HG02885 (cell line): ENCODE results near the gene MFAP2.

Source experiments
- ATAC-seq: cut with Tn5 transposase; IDR thresholded peaks from one replicate; pipeline ENCODE4 v1.9.1; 2021; ENCODE audit warnings: mild to moderate bottlenecking; ENCODE audit not compliant: unreplicated experiment, poor library complexity

The MFAP2 gene, protein sequence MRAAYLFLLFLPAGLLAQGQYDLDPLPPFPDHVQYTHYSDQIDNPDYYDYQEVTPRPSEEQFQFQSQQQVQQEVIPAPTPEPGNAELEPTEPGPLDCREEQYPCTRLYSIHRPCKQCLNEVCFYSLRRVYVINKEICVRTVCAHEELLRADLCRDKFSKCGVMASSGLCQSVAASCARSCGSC

GRCh38 chr1:16980473-16981268 is at the start of gene MFAP2:
MFAP2 (minus strand) TSS chr1:16980620; CDS start chr1:16978273, 2,347 bp downstream.
- no peak for ATAC-seq

DNA sequence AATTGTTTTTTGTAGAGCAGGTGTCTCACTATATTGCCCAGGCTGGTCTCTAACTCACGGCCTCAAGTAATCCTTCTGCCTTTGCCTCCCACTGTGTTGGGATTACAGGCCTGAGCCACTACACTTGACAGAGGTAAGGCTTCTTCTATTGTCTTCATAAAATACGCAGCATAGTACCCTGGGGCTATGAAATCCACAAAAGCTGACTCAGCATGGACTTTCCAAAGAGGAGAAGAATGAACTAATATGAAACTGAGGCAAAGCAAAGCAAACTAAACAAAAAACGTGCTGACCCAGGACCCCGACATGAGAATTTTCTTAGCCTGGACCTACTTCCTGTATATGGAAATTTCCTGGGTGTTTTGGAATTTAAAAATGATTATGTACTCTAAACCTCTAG is 49.8 kb upstream of the MFAP2 start:
- no peak for ATAC-seq

DNA sequence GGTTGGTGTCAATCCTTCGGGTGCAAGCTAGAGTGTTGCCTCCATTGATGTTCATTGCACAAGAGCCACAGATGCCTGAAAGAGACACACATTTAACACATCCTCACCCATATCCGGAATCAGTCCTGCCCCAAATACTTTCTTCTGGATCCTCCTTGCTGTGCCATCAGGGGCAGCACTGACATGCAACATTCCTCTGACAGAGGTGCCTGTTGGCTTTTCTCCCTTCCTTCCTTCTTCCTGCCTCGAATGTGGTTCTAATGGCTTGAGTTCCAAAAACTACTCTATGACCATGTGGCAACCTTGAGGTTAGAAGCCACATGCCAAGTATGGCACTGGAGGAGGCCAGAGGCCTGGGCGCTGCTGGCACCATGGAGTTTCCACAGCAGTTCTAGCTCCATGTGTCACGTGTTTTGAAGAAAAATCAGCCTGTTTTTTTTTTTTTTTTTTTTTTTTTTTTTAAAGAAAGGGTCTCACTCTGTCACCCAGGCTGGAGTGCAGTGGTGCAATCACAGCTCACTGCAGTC is 48.3 kb upstream of the MFAP2 start:
- ATAC-seq, result no peak

- no peak for ATAC-seq
Measured at GRCh38 chr1:17027900-17028299, 47.5 kb upstream of the MFAP2 start.

DNA sequence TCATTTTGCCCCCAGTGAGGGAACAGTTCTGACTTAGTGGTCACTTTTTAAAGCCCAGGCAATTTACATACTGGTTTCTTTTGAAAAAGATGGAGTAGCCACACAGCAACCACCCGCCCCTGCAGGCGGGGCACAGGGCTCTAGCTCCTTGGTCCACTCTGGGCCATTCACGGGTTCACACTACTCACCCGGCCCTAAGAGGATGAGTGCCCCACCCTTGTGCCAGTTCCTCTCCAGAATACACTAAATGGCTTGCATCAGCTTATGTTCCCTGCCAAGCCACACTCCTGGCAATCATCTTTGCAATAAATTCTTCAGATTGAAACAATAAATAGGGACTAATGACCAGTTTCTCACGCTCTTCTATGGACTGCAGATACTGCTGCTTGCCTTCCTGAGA is 47.0 kb upstream of the MFAP2 start:
- no peak for ATAC-seq

DNA sequence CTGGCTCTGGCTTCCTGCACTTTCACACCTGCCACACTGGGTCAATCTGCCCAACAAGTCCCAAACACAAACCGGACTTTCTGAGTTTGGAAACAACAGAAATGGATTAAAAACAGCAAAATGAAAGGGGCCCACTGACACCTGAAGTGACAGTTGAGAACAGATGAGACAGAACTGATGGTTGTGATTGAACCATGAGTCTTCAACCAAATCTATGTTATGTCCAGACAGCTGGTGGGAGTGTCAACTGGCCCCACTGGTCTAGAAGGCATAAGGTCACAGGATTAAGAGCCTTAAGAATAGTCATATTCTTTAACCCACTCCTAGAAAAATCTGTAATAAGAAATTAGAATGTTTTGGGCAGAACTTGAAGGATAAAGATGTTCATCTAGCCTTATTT is 44.3 kb upstream of the MFAP2 start:
- ATAC-seq, result no peak

GRCh38 chr1:17023573-17023972 is 43.2 kb upstream of the MFAP2 start:
- ATAC-seq, result no peak

DNA sequence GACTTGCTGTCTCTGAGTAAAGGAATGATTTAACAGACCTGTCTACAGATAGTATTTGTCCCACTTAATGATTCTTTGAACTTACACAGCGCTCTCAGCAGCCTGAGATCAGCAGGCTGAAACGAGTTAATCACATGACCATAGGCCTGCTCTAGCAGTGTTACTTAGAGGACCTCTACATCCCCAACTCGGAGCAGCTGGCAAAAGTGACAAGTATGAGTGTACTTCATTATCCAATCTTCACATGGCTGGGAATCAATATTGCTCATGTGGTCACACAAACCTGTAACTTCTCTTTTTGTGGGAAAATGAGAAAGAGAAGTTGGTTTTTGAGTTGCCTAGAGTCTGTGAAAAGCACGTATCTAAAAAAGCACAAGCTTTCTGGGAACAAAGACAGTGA is 42.7 kb upstream of the MFAP2 start:
- ATAC-seq, result no peak

DNA sequence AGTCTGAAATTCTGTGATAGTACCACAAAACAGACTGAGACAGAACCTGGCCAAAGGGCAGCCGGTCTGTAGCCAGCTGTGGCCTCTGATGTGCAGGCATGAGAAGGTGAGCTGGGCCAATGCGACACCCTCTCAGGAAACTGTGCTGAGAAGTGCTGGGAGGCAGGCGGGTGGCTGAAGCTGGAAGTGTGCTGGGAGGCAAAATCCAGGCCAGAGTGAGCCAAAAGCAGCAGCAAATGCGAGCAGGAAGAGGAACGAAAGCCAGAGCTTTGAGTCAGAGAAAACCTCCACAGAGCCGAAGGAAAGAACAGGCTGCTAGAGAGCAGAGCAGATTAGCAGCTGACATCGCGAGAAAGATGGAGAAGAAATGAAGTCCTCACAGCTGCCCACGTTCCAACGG is 41.5 kb upstream of the MFAP2 start:
- ATAC-seq, result no peak

- no peak for ATAC-seq
Measured at GRCh38 chr1:17020502-17020901, 40.1 kb upstream of the MFAP2 start.

GRCh38 chr1:17018849-17019248 is 38.4 kb upstream of the MFAP2 start:
- ATAC-seq, result no peak

GRCh38 chr1:17017435-17017834 is 37.0 kb upstream of the MFAP2 start:
- no peak for ATAC-seq

DNA sequence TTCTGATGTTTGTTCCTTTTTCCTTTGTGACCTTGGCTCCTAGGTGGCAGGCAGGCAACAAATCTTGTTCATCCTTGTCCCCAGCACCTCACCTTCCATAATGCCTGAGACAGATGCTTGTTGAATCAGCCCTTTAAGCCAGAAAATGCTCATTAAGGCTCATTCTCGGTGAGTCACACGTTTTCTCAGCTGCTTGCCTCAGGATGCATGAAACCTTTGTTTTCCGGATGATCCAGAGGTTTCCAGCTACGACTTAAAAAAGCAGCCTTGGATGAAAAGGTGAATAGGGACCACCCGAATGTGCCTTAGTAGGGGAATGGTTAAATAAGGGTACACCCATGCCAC is 35.9 kb upstream of the MFAP2 start:
- no peak for ATAC-seq

GRCh38 chr1:17014671-17015567 is 34.5 kb upstream of the MFAP2 start:
- no peak for ATAC-seq

DNA sequence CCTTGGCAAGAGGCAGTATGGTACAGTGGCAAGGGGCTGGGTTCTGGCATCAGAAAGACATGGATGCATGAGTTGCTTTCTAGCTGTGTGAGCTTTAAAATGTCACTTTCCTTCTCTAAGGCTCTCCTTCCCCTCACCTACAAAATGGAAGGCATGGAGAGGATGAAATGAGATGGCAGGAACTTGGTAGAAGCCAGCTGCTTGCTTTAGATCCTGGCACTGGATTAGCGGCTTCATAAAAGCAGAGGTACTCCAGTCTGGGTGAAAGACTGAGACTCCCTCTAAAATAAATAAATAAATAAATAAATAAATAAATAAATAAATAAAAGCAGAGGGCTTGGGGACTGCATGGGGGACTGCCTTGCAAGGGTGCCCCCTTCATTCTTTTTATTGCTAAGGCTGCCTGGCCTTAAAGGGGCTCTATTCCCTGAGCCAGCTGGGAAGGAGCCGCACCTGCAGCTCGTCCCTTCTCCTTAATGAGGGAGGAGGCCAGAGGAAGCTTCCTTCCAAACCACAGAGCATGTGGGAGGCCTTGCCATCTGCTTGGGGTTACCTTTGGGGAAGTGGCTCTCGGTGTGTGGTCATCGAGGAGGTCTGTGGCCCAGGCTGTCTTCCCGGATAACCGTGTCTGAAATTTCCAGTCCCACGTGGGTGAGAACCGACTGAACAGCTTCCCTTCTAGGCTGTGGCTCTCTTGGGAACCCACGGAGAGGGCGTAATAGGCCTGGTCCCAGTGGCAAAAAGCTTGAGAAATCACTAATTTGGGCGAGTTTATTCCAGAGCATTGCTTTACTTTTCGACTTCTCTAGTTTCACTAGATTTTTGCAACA is 33.3 kb upstream of the MFAP2 start:
- ATAC-seq, result no peak

DNA sequence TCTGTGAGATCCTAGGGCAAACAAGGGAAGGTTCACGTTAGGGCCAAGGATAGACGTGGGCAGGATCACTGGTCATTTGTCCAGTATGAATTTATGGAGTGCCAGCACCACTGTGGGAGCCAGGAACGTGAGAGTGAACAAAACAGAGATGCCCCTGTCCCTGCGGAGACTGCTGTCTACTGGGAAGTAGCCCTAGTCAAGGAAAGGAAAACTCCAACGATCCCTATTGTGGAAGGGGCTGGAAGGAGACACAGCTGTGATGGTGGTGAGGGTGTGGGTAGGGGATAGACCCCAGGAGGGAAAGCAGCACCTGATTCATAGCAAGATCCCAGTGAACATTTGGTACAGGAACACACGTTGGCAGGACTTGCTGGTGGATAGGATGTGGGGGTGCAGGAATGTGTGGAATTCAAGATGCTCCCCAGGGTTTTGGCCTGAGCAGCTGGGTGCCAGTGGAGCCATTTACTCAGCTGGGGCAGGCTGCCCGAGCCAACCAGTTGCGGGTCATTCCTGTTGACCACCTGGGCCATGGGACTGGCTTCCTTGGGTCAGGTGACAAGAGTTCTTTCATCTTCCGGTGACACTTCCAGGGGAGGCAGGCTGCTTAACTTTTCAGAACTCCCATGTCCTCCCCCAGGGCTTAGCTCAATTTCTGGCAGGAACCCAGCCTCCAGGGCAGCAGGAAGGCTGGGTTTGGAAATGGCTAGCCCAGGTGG is 32.5 kb upstream of the MFAP2 start:
- no peak for ATAC-seq

- peak; percentile 85 for ATAC-seq
Measured at GRCh38 chr1:17011439-17012307, 31.3 kb upstream of the MFAP2 start, which contains the start of gene ATP13A2. ATP13A2 (minus strand) TSS chr1:17011928; CDS start chr1:17011738, 190 bp downstream.

DNA sequence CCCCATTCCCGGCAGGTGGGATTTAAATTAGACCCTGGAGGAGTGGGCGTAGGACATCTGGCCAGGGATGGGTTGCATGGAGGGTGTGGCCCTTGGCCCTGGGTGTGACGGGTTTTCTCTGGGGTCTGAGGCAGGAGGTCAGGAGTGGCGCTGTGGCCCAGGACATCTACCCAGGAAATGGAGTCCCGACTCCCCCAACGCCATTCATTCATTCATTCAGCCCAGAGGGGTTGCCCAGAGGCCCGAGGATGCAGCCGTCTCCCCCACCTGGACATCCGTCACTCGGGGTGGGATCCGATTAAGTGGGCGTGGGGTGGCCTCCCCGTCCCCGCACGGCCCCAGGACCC is 30.6 kb upstream of the MFAP2 start:
- ATAC-seq, result no peak

DNA sequence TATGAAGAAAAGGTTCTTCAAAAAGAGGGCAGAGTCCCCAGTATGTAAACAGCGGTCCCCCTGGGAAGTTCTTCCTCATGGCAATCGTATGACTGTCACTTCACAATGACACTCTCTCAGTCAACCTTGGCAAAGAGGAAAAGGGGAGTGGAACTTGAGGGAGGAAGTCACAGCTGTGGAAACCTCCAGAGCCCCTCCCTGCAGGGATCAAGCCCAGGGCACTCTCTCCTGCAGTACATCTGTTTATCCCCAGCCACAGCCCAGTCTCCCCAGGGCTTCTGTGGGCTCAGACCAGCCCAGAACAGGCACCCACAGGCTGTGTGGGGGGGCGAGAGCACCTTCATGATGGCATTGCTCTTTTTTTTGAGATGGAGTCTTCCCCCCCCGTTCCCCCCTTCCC is 29.3 kb upstream of the MFAP2 start:
- no peak for ATAC-seq
